LNCAP (cell line): ENCODE results near the gene TMEM33.

Source experiments
- TF ChIP-seq, protein P1 (sequence below): fragments of 450-650 bp; IDR thresholded peaks from 2 replicates; pipeline ENCODE4 v1.5.1; 2017; ENCODE audit warnings: mild to moderate bottlenecking

Gene TMEM33

DNA sequence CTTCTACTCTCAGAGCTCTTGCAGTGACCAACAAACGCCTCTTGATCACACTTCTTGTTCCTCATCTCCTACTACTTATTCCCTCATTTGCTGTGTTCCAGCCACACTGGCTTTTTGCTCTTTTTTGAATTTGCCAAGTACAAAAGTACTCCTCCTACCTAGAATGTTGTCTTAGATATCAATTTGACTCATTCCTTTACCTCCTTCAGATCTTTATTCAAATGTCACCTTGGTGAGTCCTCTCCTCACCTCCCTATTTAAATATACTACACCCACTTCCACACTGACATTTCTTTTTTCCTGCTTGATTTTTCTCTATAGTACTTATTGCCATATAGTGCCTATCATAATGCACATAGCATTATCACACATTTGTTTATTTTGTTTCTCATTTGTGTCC is 40.1 kb downstream of the TMEM33 start:
- TF ChIP-seq, protein P1, sequence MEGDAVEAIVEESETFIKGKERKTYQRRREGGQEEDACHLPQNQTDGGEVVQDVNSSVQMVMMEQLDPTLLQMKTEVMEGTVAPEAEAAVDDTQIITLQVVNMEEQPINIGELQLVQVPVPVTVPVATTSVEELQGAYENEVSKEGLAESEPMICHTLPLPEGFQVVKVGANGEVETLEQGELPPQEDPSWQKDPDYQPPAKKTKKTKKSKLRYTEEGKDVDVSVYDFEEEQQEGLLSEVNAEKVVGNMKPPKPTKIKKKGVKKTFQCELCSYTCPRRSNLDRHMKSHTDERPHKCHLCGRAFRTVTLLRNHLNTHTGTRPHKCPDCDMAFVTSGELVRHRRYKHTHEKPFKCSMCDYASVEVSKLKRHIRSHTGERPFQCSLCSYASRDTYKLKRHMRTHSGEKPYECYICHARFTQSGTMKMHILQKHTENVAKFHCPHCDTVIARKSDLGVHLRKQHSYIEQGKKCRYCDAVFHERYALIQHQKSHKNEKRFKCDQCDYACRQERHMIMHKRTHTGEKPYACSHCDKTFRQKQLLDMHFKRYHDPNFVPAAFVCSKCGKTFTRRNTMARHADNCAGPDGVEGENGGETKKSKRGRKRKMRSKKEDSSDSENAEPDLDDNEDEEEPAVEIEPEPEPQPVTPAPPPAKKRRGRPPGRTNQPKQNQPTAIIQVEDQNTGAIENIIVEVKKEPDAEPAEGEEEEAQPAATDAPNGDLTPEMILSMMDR = no peak

DNA sequence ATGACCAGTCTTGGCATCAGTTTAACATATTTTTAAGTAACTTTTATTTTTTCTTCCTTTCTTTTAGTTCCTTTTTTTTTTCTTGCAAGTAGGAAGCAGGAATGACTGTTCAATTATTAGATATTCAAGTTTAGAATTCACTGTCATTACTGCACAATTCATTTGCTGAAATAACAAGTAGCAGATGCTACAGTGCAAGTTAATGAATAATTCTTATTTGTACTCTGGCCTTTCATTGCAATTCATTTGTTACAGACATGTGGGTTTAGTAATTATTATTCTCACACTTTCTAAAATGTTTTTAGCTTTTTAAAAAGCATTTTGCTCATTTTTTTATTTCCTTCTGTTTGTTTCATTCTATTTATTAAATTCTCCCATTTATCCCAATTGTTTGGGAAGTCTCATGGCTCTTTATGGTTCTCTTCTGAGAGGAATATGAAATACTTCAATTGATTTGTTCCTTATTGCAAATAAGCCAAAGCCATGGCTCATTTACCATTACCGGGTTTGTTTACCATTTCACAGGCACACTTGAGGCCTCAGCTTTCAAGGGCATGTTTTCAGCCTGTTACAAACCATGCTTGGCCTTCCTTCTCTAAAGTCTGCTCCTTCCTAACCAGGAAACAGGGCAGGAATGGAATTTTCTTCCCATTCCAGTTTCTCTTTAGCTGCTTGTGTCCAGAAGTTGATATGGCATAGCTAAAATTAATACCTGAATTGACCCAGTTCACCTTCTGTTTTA is 41.7 kb downstream of the TMEM33 start:
- TF ChIP-seq, protein P1 = no peak

DNA sequence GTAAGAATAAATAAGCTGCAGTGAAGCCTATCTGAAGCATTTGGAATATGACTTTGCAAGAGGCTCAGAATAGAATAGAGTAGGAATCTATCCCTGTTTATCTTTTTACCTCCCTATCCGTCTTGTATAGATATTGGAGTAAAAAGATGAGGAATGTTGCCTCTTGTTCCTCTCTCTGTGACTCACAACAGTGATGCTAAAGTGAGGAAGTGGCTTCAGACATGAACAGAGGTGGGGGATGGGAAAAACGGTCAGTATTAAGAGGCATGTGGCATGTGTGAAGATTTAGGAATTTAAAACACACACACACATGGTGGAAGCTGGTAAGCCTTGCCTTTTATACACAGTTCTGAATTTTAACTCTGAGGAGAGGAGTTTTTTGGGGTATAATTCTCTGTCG is 42.5 kb downstream of the TMEM33 start:
- TF ChIP-seq, protein P1 = no peak

DNA sequence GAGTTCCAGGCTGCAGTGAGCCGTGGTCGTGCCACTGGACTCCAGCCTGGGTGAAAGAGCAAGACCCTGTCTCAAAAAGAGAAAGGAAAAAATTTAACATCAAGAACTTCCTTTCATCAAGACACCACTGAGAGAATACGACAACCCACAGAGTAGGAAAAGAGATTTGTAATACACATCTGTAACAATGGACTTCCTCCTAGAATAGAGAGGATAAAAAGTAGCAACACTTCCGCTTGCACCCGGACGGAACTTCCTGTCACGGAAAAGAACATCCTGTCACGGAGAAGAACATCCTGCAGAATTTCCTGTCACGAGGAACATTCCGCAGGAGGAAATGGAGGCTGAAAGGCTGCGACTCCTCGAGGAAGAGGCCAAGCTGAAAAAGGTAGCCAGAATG is 46.2 kb downstream of the TMEM33 start, which contains the start of gene DCAF4L1:
DCAF4L1 (plus strand) TSS at position 301 of the 400 bp plus-strand sequence; CDS start at position 338, 37 bp downstream.
- TF ChIP-seq, protein P1 = no peak

DNA sequence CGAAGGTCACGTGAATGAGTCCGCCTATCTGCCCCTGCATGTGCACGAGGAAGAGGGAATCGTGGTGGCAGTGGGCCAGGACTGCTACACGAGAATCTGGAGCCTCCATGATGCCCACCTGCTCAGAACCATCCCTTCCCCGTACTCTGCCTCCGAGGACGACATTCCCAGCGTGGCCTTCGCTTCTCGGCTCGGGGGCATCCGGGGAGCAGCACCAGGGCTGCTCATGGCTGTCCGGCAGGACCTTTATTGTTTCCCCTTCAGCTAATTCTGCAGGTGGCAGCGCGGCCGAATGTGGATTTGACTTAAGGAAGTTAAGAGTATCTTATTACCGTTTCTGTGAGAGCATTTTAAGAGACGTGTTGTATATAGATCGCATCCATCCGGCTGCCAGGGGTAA is 47.5 kb downstream of the TMEM33 start:
- TF ChIP-seq, protein P1 = no peak

DNA sequence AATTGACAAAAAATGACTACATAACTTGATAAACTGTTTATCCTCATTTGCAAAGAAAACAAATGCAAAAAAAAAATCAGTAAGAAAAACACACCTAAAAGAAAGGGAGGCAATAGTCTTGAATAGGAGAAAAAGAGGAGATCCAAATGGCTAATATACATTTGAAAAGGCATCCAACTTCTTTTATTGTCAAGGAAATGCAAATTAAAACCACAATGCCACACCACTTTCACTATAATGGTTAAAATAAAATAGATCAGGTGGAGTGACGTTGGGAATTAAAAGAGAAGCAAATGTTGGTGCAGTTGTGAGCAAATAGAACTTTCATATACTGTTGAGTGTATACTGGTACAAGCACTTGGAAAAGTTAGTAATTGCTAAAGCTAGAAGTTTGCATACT is 49.9 kb downstream of the TMEM33 start:
- TF ChIP-seq, protein P1 = no peak

DNA sequence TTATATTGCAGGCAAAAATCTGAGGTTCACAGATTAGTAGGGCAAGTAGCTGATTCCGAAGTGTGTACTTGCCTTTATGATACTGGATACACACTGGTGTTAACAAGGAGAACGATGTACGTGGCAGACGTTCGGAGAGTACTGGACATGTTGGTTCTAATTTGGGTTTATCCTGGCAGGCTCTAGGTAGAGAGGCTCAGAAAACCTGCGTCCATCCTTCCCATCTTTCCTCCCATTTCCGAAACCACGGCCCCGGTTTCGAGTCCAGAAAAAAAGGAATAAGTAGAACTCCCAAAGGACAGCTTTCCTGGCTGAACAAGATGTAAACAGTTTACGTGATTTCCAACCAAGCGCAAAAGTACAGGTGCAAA is 54.8 kb downstream of the TMEM33 start:
- TF ChIP-seq, protein P1 = no peak
